ENCODE results near the gene SLC41A3.
"Not testable (repeated sequence)": the region's sequence is repeated elsewhere in the genome, so short reads cannot be mapped to it uniquely, and the experiment has no call there.

Gene SLC41A3

GRCh38 chr3:126009181-126009580 lies 74.7 kb downstream of the SLC41A3 start:
- ATAC-seq (replicated peaks) = no peak
- Mint-ChIP-seq H3K36me3 (ENCODE audit: insufficient read depth) (peaks cover 10% of the 10 kb centered on the region), H3K4me3 (no peak overlapping the region), H3K27me3 (no peaks in the 10 kb centered on the region), H3K9me3 (no peaks in the 10 kb centered on the region), H3K4me1 (ENCODE audit: low read depth in 2 of 2) (no peaks in the 10 kb centered on the region), H3K27ac (no peak overlapping the region)
- DNase-seq = no peak

GRCh38 chr3:126008219-126008618 lies 75.7 kb downstream of the SLC41A3 start:
- DNase-seq (no peak), ATAC-seq (replicated peaks) (no peak)
- no peak overlapping the region for H3K27ac Mint-ChIP-seq
- H3K36me3 Mint-ChIP-seq (ENCODE audit: insufficient read depth) = peaks cover 10% of the 10 kb centered on the region
- no peaks in the 10 kb centered on the region for H3K27me3 Mint-ChIP-seq
- no peaks in the 10 kb centered on the region for H3K9me3 Mint-ChIP-seq
- no peak overlapping the region for H3K4me3 Mint-ChIP-seq
- no peaks in the 10 kb centered on the region for H3K4me1 Mint-ChIP-seq (ENCODE audit: low read depth in 2 of 2)

- DNase-seq (no peak), ATAC-seq (replicated peaks) (no peak)
- H3K4me1 Mint-ChIP-seq (ENCODE audit: low read depth in 2 of 2) = no peaks in the 10 kb centered on the region
- H3K4me3 Mint-ChIP-seq = no peak overlapping the region
- H3K36me3 Mint-ChIP-seq (ENCODE audit: insufficient read depth) = peaks cover 5% of the 10 kb centered on the region
- peaks cover 0 to 5% of the 10 kb centered on the region in 2 donors for H3K9me3 Mint-ChIP-seq
- H3K27me3 Mint-ChIP-seq = no peaks in the 10 kb centered on the region
- H3K27ac Mint-ChIP-seq = no peak overlapping the region
These were observed 78.0 kb downstream of the SLC41A3 start for GRCh38 chr3:126005951-126006350.

- H3K4me3 Mint-ChIP-seq = no peak overlapping the region
- no peak overlapping the region for H3K27ac Mint-ChIP-seq
- H3K36me3 Mint-ChIP-seq (ENCODE audit: insufficient read depth) = peaks cover 5% of the 10 kb centered on the region
- H3K9me3 Mint-ChIP-seq = peaks cover 0 to 9% of the 10 kb centered on the region in 2 donors
- no peaks in the 10 kb centered on the region for H3K4me1 Mint-ChIP-seq (ENCODE audit: low read depth in 2 of 2)
- H3K27me3 Mint-ChIP-seq = no peaks in the 10 kb centered on the region
- ATAC-seq (replicated peaks) (no peak), DNase-seq (no peak)
These were observed 79.2 kb downstream of the SLC41A3 start for GRCh38 chr3:126004692-126005091.

DNA sequence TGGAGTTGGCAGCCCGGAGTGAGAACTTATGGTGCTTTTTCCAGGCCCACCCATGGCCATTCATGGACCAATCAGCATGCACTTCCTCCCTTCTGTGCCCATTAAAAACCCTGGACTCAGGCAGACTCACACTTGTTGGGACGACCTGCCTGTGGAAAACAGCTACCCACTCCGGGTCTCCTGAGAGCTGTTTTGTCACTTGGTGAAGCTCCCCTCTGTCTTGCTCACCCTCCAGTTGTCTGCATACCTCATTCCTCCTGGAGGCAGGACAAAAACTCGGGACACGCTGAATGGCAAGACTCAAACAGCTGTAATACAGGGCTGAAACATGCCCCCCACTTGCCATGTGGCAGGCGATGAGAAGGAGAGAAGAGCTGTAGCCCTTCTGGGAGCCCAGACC lies 79.7 kb downstream of the SLC41A3 start:
- H3K27ac Mint-ChIP-seq = no peak overlapping the region
- no peak for DNase-seq
- H3K4me3 Mint-ChIP-seq = no peak overlapping the region
- H3K36me3 Mint-ChIP-seq (ENCODE audit: insufficient read depth) = peaks cover 1% of the 10 kb centered on the region
- no peaks in the 10 kb centered on the region for H3K4me1 Mint-ChIP-seq (ENCODE audit: low read depth in 2 of 2)
- no peak for ATAC-seq (replicated peaks)
- no peaks in the 10 kb centered on the region for H3K27me3 Mint-ChIP-seq
- H3K9me3 Mint-ChIP-seq = peaks cover 0 to 13% of the 10 kb centered on the region in 2 donors

DNA sequence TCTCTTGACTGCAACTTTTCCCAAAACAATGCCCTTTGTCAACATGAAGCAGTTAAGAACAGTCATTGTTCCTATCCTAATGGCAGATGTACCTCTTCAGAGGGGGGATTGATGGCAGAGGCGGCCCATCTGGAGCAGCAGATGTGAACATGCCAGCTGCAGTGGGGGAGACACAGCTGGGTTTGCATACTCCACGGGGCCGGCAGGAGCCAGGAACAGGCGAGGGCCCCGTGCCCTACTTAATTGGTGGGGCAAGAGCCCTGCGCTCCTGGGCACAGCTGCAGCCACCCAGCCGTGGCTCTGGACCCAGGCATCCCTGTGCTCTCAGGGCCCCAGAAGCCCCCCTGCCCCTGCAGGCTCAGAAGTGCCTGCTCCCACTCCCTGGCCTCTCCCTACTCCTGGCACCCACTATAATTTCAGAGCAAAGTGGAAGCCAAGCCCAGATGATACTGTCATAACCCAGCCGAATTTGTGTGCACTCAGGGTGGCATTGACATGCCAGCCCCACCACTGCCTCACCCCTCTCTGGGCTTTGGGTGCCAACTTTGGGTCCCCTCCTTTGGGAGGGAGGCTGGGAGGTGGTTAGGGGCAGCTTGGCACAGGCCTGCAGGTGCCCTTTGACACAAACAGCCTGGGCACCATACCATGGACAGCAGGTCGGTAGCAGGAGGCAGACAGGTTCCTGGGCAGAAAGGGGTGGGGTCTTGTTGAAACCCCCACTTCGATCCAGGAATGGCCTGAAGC lies 80.3 kb downstream of the SLC41A3 start:
- no peaks in the 10 kb centered on the region for H3K4me1 Mint-ChIP-seq (ENCODE audit: low read depth in 2 of 2)
- ATAC-seq (replicated peaks) (no peak), DNase-seq (no peak)
- H3K27ac Mint-ChIP-seq = no peak overlapping the region
- H3K9me3 Mint-ChIP-seq = peaks cover 0 to 16% of the 10 kb centered on the region in 2 donors
- H3K27me3 Mint-ChIP-seq = peaks cover 0 to 3% of the 10 kb centered on the region in 2 donors
- no peak overlapping the region for H3K4me3 Mint-ChIP-seq
- H3K36me3 Mint-ChIP-seq (ENCODE audit: insufficient read depth) = no peaks in the 10 kb centered on the region

- Mint-ChIP-seq H3K4me3 (no peak overlapping the region), H3K27me3 (peaks cover 0 to 5% of the 10 kb centered on the region in 2 donors), H3K9me3 (peaks cover 0 to 21% of the 10 kb centered on the region in 2 donors), H3K27ac (no peak overlapping the region), H3K36me3 (ENCODE audit: insufficient read depth) (no peaks in the 10 kb centered on the region), H3K4me1 (ENCODE audit: low read depth in 2 of 2) (no peaks in the 10 kb centered on the region)
- ATAC-seq (replicated peaks) = no peak
- no peak for DNase-seq
These were observed 81.7 kb downstream of the SLC41A3 start for GRCh38 chr3:126002189-126002588.

- not testable (repeated sequence) for H3K36me3 Mint-ChIP-seq (ENCODE audit: insufficient read depth); H3K27me3 Mint-ChIP-seq; H3K27ac Mint-ChIP-seq; ATAC-seq (replicated peaks); H3K4me1 Mint-ChIP-seq (ENCODE audit: low read depth in 2 of 2); DNase-seq; H3K4me3 Mint-ChIP-seq
- peaks cover 0 to 21% of the 10 kb centered on the region in 2 donors for H3K9me3 Mint-ChIP-seq
These were observed 87.2 kb downstream of the SLC41A3 start for GRCh38 chr3:125996751-125997150.

DNA sequence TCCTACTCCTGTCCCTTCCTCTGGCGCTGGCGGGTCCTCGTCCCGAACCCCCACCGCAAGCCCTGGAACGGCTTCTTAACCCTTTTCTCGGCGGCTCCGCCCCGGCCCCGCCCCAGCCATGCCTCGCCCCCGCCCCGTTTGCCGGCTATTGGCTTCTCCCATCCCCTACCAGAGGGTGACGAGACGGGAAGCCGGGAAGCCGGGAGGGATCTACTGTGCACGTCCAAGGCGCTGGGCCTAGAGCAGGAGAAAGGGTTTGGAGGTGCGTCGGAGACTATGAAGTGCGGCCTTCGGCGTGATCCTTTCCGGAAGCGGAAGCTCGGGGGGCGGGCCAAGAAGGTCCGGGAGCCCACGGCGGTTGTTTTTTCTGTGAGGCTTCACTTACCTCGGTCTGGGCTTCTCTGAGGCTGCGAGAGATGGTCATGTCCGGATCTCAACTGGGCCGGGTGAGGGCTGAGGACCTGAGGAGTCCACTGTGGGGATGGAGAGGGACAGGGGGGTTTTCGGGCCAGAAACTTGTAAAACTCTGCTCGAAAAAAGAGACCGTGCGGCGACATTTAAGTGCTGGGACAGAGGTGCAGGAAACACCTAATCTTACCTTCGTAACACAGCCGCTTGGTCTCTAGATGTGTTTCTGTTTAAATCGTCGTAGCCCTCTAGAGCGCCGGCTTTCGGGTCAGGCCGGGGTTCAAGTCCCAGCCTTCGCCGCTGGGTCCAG lies 93.5 kb downstream of the SLC41A3 start:
- H3K27ac Mint-ChIP-seq = peak overlapping the region; percentile 87 to 98
- H3K36me3 Mint-ChIP-seq (ENCODE audit: insufficient read depth) = peaks cover 4% of the 10 kb centered on the region
- H3K4me1 Mint-ChIP-seq (ENCODE audit: low read depth in 2 of 2) = peaks cover 3 to 14% of the 10 kb centered on the region in 2 donors
- DNase-seq = peak; percentile 40 to 69 (median 44)
- H3K27me3 Mint-ChIP-seq = peaks cover 0 to 18% of the 10 kb centered on the region in 2 donors
- no peaks in the 10 kb centered on the region for H3K9me3 Mint-ChIP-seq
- peak overlapping the region; percentile 90 to 95 for H3K4me3 Mint-ChIP-seq
- ATAC-seq (replicated peaks) = peak; percentile 92

- not testable (repeated sequence) for H3K27ac Mint-ChIP-seq; H3K36me3 Mint-ChIP-seq (ENCODE audit: insufficient read depth); H3K4me3 Mint-ChIP-seq; H3K9me3 Mint-ChIP-seq; DNase-seq; H3K27me3 Mint-ChIP-seq
- peak; percentile 79 for ATAC-seq (replicated peaks)
- H3K4me1 Mint-ChIP-seq (ENCODE audit: low read depth in 2 of 2) = peaks cover 3 to 11% of the 10 kb centered on the region in 2 donors
These were observed 99.0 kb downstream of the SLC41A3 start for GRCh38 chr3:125984951-125985350.

GRCh38 chr3:125977104-125977503 lies 106.8 kb downstream of the SLC41A3 start:
- not testable (repeated sequence) for H3K36me3 Mint-ChIP-seq (ENCODE audit: insufficient read depth); DNase-seq; H3K4me3 Mint-ChIP-seq; H3K9me3 Mint-ChIP-seq; H3K27ac Mint-ChIP-seq; ATAC-seq (replicated peaks); H3K4me1 Mint-ChIP-seq (ENCODE audit: low read depth in 2 of 2)
- H3K27me3 Mint-ChIP-seq = peaks cover 4 to 19% of the 10 kb centered on the region in 2 donors

DNA sequence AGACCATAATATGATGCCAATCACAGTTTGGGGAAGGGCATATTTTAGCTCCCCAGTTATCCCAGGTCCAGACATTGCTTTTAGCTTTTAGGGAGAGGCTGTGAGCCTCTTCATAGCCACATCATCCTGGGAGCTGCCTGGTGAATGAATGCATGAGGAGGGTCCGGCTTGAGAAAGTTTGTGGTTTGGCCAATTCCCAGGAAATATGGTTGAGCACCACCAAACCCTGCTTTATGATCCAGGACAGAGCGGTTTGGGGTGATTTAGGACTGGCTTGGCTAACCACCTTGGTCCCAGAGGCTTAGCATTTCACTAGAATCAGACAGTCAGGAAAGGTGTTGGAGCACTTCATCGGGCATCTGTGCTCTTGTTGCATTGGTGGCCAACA lies 107.9 kb downstream of the SLC41A3 start:
- H3K36me3 Mint-ChIP-seq (ENCODE audit: insufficient read depth); H3K4me1 Mint-ChIP-seq (ENCODE audit: low read depth in 2 of 2); ATAC-seq (replicated peaks); H3K27ac Mint-ChIP-seq; H3K4me3 Mint-ChIP-seq; DNase-seq; H3K9me3 Mint-ChIP-seq: not testable (repeated sequence)
- H3K27me3 Mint-ChIP-seq = peaks cover 13 to 30% of the 10 kb centered on the region in 2 donors

DNA sequence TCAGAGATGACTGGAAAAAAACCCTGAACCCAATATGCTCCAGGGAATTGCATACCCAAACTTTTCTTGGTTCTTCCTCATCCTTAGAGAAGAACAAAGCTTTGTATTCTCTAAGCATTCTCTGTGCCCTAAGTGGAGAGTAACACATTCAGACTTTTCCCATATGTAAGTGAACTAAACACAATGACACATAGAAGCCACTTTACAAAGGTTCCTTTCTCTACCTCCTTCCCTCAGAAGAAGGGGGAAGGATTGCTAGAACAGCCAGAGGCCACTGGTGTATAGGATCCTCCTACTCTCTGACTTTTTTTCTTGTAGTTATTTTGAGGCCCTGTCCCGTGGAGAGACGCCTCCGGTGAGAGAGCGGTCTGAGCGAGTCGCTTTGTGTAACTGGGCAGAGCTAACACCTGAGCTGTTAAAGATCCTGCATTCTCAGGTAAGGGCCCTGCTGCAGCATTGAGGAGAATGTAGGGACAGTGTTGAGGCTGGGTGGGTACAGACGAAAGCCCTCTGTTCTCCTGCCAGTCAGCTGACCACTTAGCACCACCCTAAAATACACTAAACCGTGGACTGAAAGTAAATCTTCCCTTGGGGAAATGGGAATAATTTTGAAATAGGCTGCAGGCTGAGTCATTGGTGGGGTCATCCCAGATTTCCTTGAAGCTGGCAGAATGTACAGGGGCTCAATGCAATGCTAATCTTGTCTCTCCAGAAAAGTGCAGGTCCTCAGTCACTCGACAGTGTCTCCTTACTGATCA lies 108.5 kb downstream of the SLC41A3 start:
- not testable (repeated sequence) for ATAC-seq (replicated peaks); H3K9me3 Mint-ChIP-seq; H3K27ac Mint-ChIP-seq; DNase-seq; H3K36me3 Mint-ChIP-seq (ENCODE audit: insufficient read depth); H3K4me3 Mint-ChIP-seq; H3K4me1 Mint-ChIP-seq (ENCODE audit: low read depth in 2 of 2)
- peaks cover 13 to 30% of the 10 kb centered on the region in 2 donors for H3K27me3 Mint-ChIP-seq
